Glomerular visceral epithelial cell (primary cell): ENCODE measurements around the gene PTGER2.

Experiments used
- DNase-seq: peaks from one replicate; pipeline ENCODE4 v3.0.0-alpha.2; 2016; ENCODE audit errors: extremely low spot score

PTGER2 gene

GRCh38 chr14:52305014-52305413, 9.1 kb upstream of the PTGER2 start:
- no peak for DNase-seq

DNA sequence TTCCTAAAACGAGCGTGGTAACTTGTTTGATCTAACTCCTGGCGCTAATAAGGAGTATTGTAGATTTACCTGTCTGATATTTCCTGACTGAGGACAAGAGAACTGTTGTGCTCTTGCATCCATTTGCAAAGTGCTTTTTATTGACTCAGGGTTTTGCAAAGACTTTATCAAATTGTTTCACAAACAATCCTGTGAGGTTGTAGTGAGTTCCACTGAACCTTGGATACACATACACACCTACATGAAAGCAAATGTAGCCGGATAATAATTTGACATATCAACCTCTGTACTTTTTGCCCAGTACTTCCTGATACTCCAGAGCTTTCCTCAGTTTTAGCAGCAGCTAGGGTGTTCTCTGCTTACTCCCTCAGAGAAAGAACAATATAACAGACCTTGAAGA, 6.7 kb upstream of the PTGER2 start:
- no peak for DNase-seq

DNA sequence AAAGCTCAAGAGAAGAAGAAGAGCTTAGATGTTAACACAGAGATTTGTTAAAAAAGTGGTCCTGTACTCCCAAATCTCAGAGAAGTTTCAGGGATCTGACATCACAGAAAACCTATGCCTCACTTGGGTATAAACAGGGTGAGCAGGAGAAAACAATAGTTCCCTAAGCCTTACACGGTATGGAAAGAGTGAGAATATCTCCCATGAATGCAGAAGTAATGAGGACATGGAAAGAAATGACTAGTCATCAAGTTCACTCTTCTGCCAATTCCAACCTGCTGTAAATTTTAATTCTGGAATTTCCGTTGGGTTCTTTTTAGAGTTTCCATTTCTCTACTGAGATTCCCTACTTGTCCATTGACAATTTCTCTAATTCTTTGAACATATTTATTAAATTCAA, 6.2 kb upstream of the PTGER2 start:
- no peak for DNase-seq

DNA sequence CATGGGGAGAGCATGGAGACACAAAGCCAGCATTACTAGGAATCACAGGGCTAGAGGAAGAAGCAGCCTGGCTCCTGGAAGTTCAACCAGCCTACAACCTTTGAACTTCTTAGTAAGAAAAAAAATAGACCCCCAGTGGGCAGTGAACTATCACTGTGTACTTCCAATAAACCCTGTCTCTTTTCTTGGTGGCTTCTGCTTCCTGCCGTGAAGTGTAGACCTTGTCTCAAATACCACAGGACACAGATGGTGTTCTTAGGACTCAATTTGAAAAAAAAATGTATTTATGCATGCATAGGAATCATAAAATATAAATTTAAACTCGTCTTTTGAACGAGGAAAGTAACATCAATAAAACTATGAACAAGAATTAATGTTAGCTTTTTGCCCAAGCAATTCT, 3.6 kb upstream of the PTGER2 start:
- no peak for DNase-seq

DNA sequence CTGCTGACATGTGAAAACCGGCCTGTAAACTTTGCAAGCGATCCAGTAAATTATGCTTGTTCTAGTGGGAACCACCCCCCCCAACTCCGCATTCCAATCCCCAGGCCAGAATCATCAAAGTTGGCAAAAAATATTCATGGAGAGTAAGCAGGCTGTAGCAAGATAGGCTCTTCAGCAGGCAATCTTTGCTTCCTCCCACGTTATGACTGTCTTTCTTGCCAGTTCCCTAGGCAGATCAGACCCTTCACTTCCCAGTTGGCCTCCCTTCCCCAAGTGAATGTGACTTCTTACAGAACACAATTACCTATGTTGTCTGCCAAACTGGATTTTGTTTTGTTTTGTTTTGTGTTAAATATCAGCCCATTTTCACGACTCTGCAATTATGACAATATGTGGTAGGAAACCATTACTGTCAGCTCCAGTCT, 1.2 kb upstream of the PTGER2 start:
- no peak for DNase-seq

DNA sequence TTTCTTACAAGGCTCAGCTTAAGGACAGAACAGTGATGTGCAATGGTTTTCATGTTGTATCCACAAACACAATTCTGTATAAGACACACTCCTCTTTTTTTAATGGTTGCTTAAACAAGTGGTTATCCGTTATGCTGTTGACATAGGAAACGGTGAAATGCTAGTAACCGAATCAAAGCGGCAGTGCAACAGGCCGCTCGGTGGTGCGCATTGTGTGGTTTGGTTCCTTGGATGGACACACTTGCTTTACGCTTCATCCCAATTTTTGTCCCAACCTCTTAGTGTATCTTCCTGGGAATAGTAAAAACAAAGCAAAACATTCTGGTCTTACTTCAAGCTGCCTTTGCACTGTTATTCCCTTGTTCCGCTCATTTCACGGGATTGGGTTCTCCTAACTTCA, 650 bp upstream of the PTGER2 start:
- no peak for DNase-seq

GRCh38 chr14:52314595-52315354, 663 bp downstream of the PTGER2 start:
- DNase-seq: peak; percentile 25

DNA sequence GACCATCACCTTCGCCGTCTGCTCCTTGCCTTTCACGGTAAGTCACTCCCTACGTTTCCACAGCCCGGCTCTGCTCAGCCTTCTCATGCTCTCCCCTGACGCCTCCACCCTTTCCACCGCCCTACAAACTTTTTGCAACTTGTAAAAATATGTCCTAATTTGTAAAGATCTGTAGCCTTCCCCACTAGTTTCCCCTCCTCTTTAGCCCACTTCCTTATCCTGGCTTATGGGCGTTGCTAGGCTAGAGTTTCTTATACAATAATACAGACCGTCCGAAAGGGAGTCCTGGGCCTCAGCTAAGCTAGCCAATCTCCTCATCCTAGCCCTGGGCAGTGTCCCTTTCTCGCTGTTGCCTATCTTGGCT, 1.2 kb downstream of the PTGER2 start:
- no peak for DNase-seq

DNA sequence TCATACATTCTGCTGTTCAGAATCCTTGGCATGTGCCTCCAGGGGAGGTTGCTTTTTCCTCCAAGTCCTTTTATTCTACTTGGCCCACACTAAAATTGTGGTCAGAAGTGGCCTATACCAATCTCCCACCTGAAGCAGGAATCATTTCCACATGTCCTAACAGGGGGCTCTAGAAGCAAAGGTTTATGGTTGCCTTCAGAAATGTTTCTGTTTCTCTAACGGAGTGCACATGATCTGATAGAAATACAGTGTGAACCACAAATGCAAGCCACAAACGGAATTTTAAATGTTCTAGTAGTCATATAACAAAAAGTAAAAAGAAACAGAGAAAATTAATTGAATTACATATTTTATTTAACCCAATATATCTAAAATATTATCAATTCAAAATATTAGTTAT, 4.0 kb downstream of the PTGER2 start:
- DNase-seq: no peak

- DNase-seq: no peak
Observed at GRCh38 chr14:52318826-52319645, 4.9 kb downstream of the PTGER2 start.

DNA sequence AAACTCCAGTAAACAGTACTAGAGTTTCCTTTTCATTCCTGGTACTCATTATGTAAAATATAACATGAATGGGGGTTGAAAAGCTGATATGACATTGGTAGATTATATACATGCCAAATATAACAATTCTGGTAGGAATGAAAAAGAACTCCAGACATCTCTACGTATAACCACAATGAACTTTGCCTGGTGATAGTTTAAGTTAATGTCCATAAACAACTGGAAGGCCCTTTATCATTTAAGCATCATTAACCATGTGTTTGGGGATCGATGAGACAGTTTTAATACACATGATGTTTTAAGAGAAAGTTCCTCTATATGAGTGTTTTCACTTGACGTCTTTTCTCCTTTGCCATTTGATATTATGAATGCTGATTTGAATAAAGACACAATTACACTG, 5.8 kb downstream of the PTGER2 start:
- DNase-seq: no peak

GRCh38 chr14:52325126-52325525, 11.0 kb downstream of the PTGER2 start:
- peak; percentile 85 for DNase-seq

GRCh38 chr14:52325630-52326029, 11.5 kb downstream of the PTGER2 start:
- no peak for DNase-seq

- DNase-seq: no peak
Observed at GRCh38 chr14:52327374-52328226, 13.5 kb downstream of the PTGER2 start.

DNA sequence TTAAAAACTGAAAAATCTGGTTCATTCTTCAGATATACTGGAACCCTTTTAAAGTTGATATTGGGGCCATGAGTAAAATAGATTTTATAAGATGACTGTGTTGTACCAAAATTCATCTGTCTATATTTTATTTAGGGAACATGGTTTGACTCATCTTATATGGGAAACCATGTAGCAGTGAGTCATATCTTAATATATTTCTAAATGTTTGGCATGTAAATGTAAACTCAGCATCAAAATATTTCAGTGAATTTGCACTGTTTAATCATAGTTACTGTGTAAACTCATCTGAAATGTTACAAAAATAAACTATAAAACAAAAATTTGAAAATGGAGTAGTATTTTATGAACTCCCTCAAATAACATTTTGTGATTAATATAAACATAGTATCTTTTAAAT, 14.2 kb downstream of the PTGER2 start:
- no peak for DNase-seq

DNA sequence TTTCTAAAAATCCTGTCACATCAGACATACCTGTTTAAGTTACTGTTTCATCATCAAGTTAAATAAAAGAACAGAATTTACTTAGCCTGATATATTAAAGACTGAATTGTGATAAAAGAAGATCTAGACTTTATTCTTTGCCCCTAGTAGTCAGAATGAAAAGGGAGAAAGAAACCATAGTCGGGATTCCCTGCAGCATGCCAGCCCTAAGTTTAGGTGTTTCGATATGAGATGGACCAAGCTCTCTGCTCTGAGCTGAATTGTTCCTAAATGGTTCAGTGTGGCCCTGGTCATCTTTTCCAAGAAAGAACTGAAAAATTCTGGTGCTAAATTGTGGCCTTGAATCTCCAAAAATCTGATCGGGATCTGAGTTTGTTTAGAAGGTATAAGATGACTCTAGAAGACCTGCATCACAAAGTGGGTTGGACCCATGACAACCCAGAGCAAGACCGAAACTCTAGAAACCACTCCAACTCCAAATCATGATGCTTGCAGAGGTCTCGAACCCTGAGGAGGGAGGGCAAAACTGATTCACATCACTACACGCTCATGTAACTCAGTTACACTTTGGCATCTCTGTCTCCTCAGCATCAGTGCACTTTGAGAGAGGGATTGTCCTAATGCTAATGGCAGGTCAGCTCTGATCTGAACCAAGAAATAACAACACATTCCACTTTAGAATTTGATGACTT, 15.7 kb downstream of the PTGER2 start:
- no peak for DNase-seq

DNA sequence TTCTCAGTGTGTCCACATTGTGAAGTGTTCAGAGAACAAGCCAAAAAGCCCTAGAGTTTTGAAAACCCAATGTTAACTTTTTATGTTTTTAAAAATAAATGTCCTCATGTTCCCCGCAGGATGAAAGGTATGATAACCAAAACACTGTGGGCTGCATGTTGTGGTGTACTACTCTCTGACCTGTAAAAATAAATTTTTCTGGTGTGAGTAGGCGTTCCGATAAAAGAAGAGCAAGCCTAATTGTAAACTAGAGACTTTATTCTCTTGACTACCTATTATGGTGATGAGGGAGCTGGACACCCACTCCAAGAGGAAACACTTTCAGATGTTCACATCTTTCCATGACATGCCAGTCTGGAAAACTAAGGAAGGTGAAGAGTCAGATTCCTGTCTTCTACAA, 18.2 kb downstream of the PTGER2 start:
- DNase-seq: no peak

- no peak for DNase-seq
Observed at GRCh38 chr14:52333108-52333507, 19.0 kb downstream of the PTGER2 start.

- no peak for DNase-seq
Observed at GRCh38 chr14:52333823-52334657, 19.9 kb downstream of the PTGER2 start.

DNA sequence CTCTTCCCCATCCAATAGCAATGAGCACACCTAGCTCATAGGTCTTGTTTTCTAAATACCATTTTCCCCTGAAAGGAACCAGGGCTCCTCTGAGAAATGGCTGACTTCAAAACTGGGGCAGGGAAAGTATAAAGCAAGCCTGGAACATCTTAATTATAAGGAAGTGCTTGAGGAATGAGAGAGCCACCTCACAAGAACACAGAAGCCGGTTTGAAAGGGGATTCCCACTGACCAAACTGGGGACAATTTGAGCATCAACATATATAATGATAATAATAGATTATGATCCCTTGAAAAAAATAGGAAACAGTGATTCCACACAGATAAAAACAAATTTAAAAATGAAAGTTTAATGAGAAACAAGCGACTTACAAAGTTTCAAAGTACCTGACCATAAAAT, 22.1 kb downstream of the PTGER2 start:
- DNase-seq: no peak
